Measurements from ENCODE around the gene COL10A1.
A peak's percentile ranks its signal among the peaks of the same experiment; 100 is the strongest.
"Not testable (repeated sequence)": the region's sequence is repeated elsewhere in the genome, so short reads cannot be mapped to it uniquely, and the experiment has no call there.

COL10A1 gene

GRCh38 chr6:116120430-116120829, 5.5 kb downstream of the COL10A1 start:
- no peak for DNase-seq (ENCODE audit: low read depth in 2 of 2)

DNA sequence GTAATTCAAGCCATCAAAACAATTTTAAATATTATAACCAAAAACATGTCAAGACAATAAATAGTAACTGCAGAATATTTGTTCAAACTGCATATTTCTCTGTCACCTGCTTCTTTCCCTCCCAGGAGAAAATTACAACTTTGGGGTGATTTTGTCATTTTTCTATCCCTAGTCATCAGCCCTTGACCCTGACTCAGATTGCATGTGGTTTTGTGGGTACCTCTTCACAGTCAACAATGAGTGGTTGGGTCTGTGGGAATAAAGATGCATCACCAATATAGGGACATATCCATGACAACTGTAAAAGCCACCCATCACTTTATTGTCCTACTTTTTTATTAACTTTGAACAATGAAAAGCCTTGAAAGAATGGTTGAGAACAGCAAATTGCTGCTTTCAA, 7.3 kb downstream of the COL10A1 start:
- peak in 1 of 2 experiments; percentile 11 for DNase-seq (ENCODE audit: low read depth in 2 of 2)

GRCh38 chr6:116115781-116116180, 10.2 kb downstream of the COL10A1 start:
- DNase-seq (ENCODE audit: low read depth in 2 of 2): no peak

DNA sequence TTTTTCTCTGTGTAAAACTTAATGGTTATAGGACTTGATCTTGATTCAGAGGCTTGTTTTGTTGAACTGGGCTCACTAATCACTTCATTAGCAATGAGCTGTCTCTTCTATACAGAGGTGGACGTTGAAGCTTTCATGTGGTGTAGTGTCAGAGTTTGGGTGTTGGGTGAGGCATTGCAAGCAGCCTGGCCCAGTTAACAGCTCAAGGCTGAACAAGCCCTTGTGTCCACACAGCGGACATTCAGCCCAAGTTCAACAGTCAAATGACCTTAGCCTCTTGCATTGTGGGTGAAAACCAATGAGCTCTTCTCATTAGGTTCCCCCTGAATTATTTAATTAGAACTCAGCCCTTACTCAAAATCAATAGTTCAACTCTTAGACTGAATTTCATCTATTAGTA, 12.5 kb downstream of the COL10A1 start:
- DNase-seq (ENCODE audit: low read depth in 2 of 2): no peak

- no peak for DNase-seq (ENCODE audit: low read depth in 2 of 2)
Observed at GRCh38 chr6:116111552-116112528, 14.1 kb downstream of the COL10A1 start.

- no peak for DNase-seq (ENCODE audit: low read depth in 2 of 2)
Observed at GRCh38 chr6:116108836-116109235, 17.1 kb downstream of the COL10A1 start.

DNA sequence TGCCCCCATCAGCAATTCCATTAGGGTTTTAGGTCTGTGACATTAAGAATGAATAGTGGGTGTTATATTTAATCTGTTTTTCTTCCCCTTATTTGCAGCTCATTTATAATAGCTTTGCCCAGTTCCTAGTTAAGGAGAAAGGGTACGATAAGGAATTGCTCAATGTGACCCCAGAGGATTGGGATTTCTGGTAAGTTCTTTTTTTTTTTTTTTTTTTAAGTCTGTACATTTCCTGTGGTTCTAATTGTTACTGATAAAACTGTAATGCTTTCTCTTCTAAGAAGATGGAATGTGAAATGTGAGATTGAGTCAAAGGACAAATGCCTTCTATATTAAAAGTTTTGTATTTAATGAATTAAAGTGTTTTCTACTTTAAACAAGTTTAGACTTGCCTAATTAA, 19.8 kb downstream of the COL10A1 start:
- no peak for DNase-seq (ENCODE audit: low read depth in 2 of 2)

DNA sequence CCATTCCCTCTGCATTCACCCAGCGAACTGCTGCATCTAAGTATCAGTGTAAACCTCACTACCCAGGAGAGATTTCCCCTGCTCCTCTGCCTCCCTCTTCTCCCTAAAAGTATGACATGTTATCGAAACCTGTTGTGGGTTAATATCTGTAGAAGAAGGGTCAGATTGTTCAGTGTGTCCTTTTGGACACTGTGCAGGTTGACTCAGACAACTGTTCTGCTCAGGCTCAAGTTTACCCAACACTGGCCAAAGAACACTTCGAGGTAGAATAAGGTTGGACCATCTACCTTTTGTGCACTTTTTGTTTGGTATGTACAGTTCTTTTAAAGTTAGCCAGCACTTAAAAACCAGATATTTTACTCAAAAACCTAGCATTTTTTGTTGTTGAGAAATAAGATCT, 20.7 kb downstream of the COL10A1 start:
- no peak for DNase-seq (ENCODE audit: low read depth in 2 of 2)

DNA sequence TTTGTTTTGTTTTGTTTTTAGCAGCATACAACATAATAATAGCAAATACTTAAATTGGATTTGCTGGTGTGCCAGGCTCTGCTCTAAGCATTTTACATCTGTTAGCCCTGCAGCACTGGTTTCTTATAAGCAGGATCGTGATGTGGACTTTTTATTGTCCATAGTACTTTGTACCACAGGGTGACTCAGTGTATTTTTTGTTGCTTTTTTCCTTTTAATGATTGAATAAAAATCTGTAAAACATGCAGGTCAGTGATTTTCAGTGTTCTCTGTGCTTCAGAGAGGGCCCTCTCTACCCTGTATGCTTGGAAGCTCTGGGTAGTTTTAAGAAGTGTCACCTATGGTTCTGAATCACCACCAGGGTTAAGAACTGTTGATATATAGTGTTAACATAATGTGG, 21.3 kb downstream of the COL10A1 start:
- DNase-seq (ENCODE audit: low read depth in 2 of 2): no peak

DNA sequence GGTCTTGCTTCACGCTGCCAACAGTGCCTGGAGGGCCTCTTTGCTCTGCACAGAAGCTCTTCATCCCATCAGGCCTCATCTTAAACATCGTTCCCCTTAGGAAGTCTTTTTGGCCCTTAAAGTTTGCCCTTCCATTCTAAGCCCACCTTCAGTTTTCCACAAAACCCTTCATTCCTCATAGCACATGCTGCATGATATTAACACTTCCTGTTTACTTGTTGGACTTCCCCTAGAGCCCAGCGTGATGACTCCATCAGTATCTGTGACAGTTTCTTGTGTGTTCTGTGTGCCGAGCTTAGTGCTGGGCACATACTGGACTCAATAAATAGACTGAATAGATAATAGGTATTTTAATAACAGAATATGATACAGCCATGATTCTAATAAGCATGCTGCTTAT, 23.1 kb downstream of the COL10A1 start:
- DNase-seq (ENCODE audit: low read depth in 2 of 2): no peak

DNA sequence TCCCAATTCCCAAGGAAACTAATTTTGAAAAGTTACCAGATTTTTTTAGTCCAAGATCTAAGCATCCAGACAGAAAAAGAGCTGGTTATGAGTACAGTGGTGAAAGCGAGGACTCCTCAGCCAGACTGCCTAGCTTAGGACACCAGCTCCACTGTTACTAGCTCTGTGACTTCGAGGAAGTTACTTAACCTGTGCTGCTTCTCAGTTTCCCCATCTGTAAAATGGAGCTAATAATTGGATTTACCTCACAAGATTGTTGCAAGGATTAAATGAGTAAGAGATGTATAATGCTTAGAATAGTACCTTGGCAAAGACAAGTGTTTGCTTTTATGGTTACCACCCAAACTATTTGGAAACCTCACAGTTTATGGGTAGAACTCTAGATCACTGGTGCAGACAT, 24.1 kb downstream of the COL10A1 start:
- no peak for DNase-seq (ENCODE audit: low read depth in 2 of 2)

- DNase-seq (ENCODE audit: low read depth in 2 of 2): no peak
Observed at GRCh38 chr6:116101302-116101718, 24.6 kb downstream of the COL10A1 start.

DNA sequence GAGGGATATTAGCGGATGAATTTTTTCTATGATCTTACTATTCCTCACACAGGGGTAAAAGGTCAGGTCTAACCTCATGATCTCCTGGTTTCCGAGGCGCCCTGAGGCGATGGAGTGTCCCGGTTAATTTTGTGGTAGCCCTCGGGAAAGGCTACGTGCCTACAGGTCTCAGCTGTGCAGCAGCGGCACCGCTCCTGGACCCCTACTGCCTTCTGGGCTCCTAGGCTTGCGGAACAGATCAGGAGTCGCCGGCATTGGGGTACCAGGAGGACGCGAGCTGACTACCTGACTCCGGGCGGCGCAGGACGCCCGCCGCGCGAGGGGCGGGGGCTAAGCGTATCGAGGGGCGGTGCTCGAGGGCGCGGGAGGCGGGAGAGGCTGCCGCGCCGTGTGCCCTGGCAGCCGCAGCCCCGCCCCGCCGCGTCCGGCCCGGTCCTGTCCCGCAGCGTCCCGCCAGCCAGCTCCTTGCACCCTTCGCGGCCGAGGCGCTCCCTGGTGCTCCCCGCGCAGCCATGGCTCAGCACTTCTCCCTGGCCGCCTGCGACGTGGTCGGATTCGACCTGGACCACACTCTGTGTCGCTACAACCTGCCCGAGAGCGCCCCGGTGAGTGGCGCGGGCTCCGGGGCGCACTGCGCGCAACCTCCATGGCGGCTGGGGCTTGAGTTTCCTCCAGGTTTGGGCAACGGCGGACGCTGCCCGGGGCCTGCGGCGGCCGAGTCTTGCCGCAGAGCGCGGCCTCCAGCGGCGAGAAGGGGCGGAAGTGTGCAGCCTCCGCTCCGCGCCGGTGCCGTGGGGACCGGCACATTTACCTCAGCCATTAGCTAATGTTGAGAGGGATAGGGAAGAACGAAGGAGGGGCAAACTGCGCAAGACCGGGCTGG, 25.3 kb downstream of the COL10A1 start, which contains the start of gene NT5DC1:
TSS of gene NT5DC1 (plus strand) at position 435 of the 883 bp plus-strand sequence. CDS start at position 513, 78 bp downstream.
- peak in 1 of 2 experiments; percentile 24 for DNase-seq (ENCODE audit: low read depth in 2 of 2)

DNA sequence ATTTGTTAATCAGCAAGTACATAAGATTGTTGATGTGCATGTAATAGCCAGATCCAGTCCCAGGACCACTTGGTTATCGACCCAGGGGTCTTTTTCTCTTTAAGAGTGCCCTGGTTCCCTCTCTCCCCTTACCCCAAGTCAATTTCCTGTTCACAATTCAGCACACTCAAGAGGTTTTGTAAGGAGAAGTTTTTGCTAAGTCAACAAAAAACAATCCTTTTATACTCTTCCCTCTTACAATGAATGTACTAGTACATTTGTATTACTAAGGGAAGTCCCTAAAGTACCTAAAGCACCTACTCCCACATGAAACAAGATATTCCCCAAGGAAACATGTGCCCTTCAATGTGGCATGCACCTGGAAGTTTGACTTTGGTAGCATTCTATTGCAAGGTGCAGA, 26.9 kb downstream of the COL10A1 start:
- DNase-seq (ENCODE audit: low read depth in 2 of 2): no peak

DNA sequence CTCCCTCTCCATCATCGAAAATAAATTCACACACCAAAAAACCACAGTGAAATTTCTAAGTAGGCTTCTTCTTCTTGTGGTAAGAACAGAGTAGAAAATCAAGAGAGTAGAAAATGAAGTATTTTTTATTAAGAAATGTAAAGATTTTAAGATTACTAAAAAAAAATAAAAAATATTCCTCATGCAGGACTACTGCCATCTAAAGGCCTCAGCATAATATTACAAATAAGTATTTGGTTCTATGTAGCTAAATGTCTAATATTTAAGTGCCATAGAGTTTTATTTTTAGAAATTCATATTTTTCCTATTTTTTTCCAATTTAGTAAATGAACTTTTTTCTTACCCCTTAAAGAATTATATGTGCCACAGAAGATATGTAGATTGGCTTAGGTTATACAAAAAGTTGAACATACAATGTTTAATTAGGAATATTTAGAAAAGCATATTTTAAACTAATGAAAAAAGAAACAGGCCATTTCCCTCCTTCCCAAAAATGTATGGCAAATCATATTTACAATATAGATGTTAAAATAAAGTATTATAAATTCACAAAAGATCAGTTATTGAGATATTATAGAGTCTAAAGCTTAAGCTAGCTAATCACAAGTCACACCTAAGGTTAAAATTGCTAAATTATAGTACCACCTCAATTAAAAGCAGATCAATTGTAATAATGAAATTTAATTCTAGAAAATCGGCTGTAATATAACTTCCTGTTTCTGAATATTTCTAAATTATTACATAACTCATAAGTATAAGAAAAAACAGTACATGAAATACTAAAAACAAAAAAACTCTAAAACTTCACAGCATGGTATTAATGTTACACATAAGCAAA, 28.7 kb downstream of the COL10A1 start:
- DNase-seq (ENCODE audit: low read depth in 2 of 2): no peak

DNA sequence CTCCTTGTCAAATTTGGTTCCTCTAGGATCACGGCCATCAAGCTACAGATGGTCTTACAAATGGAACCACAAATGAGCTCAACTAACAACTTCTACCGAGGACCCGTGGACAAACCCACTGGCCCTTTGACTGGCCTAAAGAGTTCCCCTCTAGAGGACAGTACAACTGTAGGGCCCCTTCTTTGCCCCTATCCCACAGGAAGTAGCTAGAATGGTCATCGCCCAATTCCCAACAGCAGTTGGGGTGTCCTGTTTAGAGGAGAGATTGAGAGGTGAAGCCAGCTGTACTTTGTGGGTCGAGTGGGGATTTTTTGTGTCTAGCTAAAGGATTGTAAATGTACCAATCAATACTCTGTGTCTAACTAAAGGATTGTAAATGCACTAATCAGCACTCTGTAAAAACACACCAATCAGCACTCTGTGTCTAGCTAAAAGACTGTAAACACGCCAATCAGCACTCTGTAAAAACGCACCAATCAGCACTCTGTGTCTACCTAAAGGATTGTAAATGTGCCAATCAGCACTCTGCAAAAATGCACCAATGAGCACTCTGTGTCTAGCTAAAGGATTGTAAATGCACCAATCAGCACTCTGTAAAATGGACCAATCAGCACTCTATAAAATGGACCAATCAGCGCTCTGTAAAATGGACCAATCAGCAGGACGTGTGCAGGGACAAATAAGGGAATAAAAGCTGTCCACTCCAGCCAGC, 29.7 kb downstream of the COL10A1 start:
- DNase-seq (ENCODE audit: low read depth in 2 of 2): not testable (repeated sequence)

- no peak for DNase-seq (ENCODE audit: low read depth in 2 of 2)
Observed at GRCh38 chr6:116094041-116094440, 31.9 kb downstream of the COL10A1 start.

DNA sequence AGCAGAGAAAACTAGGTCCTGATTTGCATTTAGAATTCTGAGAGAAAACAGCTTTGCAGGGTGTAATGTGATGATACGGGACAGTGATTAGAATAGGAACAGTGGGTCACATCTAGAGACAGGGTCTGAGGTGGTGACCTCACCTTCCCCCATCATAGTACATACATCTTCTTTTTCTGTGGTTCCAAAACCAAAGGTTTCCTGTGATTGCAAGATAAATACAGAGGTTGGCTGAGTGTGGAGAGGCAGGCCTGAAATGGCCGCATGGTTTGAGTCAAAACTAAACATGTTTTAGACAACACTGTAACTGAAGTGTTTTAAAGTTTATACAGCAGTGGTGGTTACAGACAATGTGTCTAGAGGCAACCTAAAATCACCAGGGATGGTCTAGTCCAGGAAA, 35.7 kb downstream of the COL10A1 start:
- DNase-seq (ENCODE audit: low read depth in 2 of 2): no peak

GRCh38 chr6:116088946-116089345, 37.0 kb downstream of the COL10A1 start:
- no peak for DNase-seq (ENCODE audit: low read depth in 2 of 2)

DNA sequence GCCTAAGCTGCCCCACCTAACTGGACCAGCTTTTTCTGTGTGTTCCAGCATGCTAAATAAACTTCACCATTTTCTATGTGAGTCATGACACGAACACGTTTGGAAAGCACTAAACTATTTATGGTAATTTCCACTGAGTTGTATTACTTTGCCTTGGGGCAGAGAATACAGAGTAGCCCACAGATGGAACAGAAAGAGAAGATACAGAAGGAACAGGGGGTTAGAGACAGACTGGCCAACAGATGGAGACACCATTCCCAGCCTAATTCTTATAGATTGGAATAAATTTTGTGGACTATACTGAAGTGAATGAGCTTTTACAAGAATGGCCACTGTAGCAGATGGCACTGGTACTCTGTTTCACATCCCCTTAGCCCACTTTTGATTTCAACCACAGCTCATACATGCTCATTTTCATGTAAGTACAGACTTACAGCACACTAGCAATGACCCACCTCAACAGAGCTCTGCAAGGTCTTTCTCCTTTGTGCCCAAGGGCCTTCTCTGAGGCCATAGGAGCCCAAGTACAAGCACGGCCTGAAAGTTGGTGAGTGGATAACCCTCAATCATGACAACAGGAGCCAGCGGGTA, 38.4 kb downstream of the COL10A1 start:
- DNase-seq (ENCODE audit: low read depth in 2 of 2): no peak
